GM21381 (cell line): ENCODE measurements around the gene GPR146.

ENCODE experiments used
- ATAC-seq: cut with Tn5 transposase; IDR thresholded peaks from one replicate; pipeline ENCODE4 v1.9.1; 2021; ENCODE audit warnings: mild to moderate bottlenecking, moderate library complexity; ENCODE audit not compliant: unreplicated experiment

Gene GPR146

GRCh38 chr7:1010226-1010625 is 34.1 kb upstream of the GPR146 start:
- ATAC-seq, result no peak

GRCh38 chr7:1011297-1012003 is 32.9 kb upstream of the GPR146 start:
- ATAC-seq, result no peak

GRCh38 chr7:1012004-1012715 is 32.2 kb upstream of the GPR146 start:
- ATAC-seq, result no peak

GRCh38 chr7:1012716-1013095 is 31.6 kb upstream of the GPR146 start:
- ATAC-seq, result no peak

GRCh38 chr7:1013581-1013980 is 30.8 kb upstream of the GPR146 start:
- no peak for ATAC-seq

GRCh38 chr7:1014681-1015080 is 29.7 kb upstream of the GPR146 start:
- no peak for ATAC-seq

GRCh38 chr7:1015196-1016121 is 28.9 kb upstream of the GPR146 start:
- ATAC-seq, result no peak

- ATAC-seq, result no peak
These were observed 27.5 kb upstream of the GPR146 start for GRCh38 chr7:1016577-1017531.

- ATAC-seq, result no peak
These were observed 26.6 kb upstream of the GPR146 start for GRCh38 chr7:1017586-1018333.

GRCh38 chr7:1018334-1018695 is 26.0 kb upstream of the GPR146 start:
- no peak for ATAC-seq

GRCh38 chr7:1019255-1019785 is 25.0 kb upstream of the GPR146 start:
- no peak for ATAC-seq

GRCh38 chr7:1019789-1020610 is 24.3 kb upstream of the GPR146 start:
- ATAC-seq, result no peak

GRCh38 chr7:1020849-1021251 is 23.5 kb upstream of the GPR146 start:
- ATAC-seq, result no peak

GRCh38 chr7:1021366-1021765 is 23.0 kb upstream of the GPR146 start:
- ATAC-seq, result no peak

GRCh38 chr7:1021931-1022330 is 22.4 kb upstream of the GPR146 start:
- ATAC-seq, result no peak

- no peak for ATAC-seq
These were observed 22.0 kb upstream of the GPR146 start for GRCh38 chr7:1022356-1022755.

- ATAC-seq, result no peak
These were observed 21.4 kb upstream of the GPR146 start for GRCh38 chr7:1022801-1023465.

GRCh38 chr7:1024331-1024841 is 20.0 kb upstream of the GPR146 start:
- peak; percentile 50 for ATAC-seq
